Measurements from ENCODE around the gene LPO.

LPO gene

DNA sequence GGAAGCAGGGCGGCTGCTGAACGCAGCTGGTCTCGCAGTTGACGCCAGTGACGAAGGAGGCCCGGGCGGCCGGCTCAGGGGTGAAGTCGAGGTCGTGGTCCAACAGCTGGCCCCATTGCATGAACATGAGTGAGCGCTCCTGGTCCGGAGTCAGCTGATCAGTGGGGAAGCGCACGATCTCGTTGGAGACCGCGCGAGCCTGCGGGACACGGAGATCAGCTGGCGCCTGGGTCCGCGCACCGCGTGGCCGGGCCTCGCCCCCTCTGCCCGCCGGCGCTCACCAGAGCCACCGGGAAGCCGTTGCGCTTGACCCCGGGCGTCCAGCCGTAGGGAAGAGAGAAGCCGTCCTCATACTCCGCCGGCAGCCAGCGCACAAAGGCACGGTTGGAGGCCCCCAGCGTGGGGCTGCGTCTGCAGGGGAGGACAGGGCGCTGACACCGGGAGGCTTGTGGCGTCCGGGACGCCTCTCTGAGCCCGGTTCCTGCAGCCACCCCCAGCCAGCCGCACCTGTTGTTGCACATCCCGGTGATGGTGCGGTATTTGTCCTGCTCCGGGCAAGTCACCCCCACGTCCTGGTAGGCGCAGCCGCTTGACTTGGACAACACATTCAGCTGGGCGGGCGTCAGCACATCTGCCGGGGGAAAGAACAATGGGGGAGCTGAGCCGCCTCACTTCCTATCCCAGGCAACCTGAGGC, 40.8 kb downstream of the LPO start:
- no peaks in the 10 kb centered on the region for H3K79me2 ChIP-seq (ENCODE audit: control insufficient read depth, insufficient read depth, low read length, poor library complexity)
- H3K4me3 ChIP-seq (ENCODE audit: low read depth, low read length): no peak overlapping the region
- H3K36me3 ChIP-seq (ENCODE audit: control insufficient read depth in 1 of 2, insufficient read depth in 2 of 2, low read length in 2 of 2): no peaks in the 10 kb centered on the region
- no peak overlapping the region for H3K4ac ChIP-seq (ENCODE audit: low read depth, low read length)
- no peak overlapping the region for H3K18ac ChIP-seq (ENCODE audit: low read length)
- no peak overlapping the region for H2AFZ ChIP-seq (ENCODE audit: insufficient read depth, low read length, poor library complexity)
- no peaks in the 10 kb centered on the region for H3K79me1 ChIP-seq (ENCODE audit: low read length)
- peaks cover 0 to 2% of the 10 kb centered on the region in 2 experiments for H3K4me1 ChIP-seq (ENCODE audit: control insufficient read depth in 1 of 2, insufficient read depth in 2 of 2, low read length in 2 of 2)
- no peak overlapping the region for H2BK120ac ChIP-seq (ENCODE audit: insufficient read depth, low read length, poor library complexity)
- DNase-seq: peak in 1 of 2 donors; percentile 12
- H2AK5ac ChIP-seq (ENCODE audit: low read length): no peak overlapping the region
- H3K23ac ChIP-seq (ENCODE audit: low read length): no peak overlapping the region
- H3K27me3 ChIP-seq (ENCODE audit: insufficient read depth, low read length): no peaks in the 10 kb centered on the region
- H3K27ac ChIP-seq (ENCODE audit: low read depth, low read length): no peak overlapping the region
- no peak overlapping the region for H4K91ac ChIP-seq (ENCODE audit: low read depth, low read length)
- H3K4me2 ChIP-seq (ENCODE audit: low read length): no peak overlapping the region
- no peak overlapping the region for H2BK5ac ChIP-seq (ENCODE audit: low read depth, low read length, poor library complexity)
- H3K9ac ChIP-seq (ENCODE audit: low read length): no peak overlapping the region
- no peak overlapping the region for H4K12ac ChIP-seq (ENCODE audit: low read depth, low read length)
- peaks cover 5% of the 10 kb centered on the region for H3K9me3 ChIP-seq (ENCODE audit: insufficient read depth, low read depth, low read length)
- WGBS (ENCODE audit: extremely low coverage, insufficient coverage, insufficient read length): no CpG with 5 or more reads among the region's 60 CpGs
- no peak overlapping the region for H2BK12ac ChIP-seq (ENCODE audit: low read length)
- no peak overlapping the region for H4K8ac ChIP-seq (ENCODE audit: low read depth, low read length)
- H3K14ac ChIP-seq (ENCODE audit: low read length): no peak overlapping the region

DNA sequence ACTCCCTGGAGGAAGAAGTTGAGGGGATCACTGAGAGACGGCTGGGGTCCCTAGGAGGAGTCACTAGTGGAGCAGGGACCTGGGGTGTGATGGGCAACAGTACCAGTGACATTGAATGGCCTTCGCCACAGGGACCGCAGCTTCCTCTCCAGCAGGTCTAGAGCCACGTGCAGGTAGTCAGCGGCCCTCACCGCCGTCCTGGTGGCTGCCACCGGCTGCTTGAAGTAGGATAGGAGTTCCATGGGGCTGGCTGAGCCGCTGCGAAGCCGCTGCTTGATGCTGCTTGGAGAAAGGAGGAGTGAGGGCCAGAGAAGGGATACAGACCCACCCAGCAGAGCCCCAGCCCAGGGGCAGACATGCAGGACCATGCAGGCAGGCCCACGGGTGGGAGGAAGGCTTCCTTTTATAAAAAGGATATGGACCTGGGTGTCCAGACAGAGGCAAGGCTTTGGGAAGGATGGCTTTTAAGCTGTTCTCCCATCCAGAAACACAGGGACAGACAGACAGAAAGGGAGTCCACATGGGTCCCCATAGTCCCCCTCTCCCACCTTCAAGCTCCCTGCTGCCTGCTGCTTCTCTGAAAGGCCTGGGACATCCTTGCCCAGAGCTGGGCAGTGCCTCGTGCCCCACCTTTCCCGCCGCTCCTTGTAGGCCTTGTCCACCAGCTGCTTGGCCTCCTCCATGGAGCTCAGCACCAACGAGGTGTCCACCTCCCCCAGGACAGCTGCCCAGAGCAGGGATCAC, 41.5 kb downstream of the LPO start:
- H3K4me3 ChIP-seq (ENCODE audit: low read depth, low read length): no peak overlapping the region
- H4K91ac ChIP-seq (ENCODE audit: low read depth, low read length): no peak overlapping the region
- H2AFZ ChIP-seq (ENCODE audit: insufficient read depth, low read length, poor library complexity): no peak overlapping the region
- no CpG with 5 or more reads among the region's 16 CpGs for WGBS (ENCODE audit: extremely low coverage, insufficient coverage, insufficient read length)
- H3K18ac ChIP-seq (ENCODE audit: low read length): no peak overlapping the region
- no peak overlapping the region for H3K4me2 ChIP-seq (ENCODE audit: low read length)
- no peak overlapping the region for H3K9ac ChIP-seq (ENCODE audit: low read length)
- no peak overlapping the region for H2BK12ac ChIP-seq (ENCODE audit: low read length)
- no peak overlapping the region for H3K27ac ChIP-seq (ENCODE audit: low read depth, low read length)
- H3K36me3 ChIP-seq (ENCODE audit: control insufficient read depth in 1 of 2, insufficient read depth in 2 of 2, low read length in 2 of 2): no peaks in the 10 kb centered on the region
- no peak overlapping the region for H3K14ac ChIP-seq (ENCODE audit: low read length)
- peaks cover 0 to 2% of the 10 kb centered on the region in 2 experiments for H3K4me1 ChIP-seq (ENCODE audit: control insufficient read depth in 1 of 2, insufficient read depth in 2 of 2, low read length in 2 of 2)
- H2BK5ac ChIP-seq (ENCODE audit: low read depth, low read length, poor library complexity): no peak overlapping the region
- H4K12ac ChIP-seq (ENCODE audit: low read depth, low read length): no peak overlapping the region
- no peak overlapping the region for H2AK5ac ChIP-seq (ENCODE audit: low read length)
- H3K23ac ChIP-seq (ENCODE audit: low read length): no peak overlapping the region
- no peaks in the 10 kb centered on the region for H3K79me2 ChIP-seq (ENCODE audit: control insufficient read depth, insufficient read depth, low read length, poor library complexity)
- H4K8ac ChIP-seq (ENCODE audit: low read depth, low read length): no peak overlapping the region
- H3K4ac ChIP-seq (ENCODE audit: low read depth, low read length): no peak overlapping the region
- no peak for DNase-seq
- H3K9me3 ChIP-seq (ENCODE audit: insufficient read depth, low read depth, low read length): peaks cover 5% of the 10 kb centered on the region
- no peaks in the 10 kb centered on the region for H3K79me1 ChIP-seq (ENCODE audit: low read length)
- H3K27me3 ChIP-seq (ENCODE audit: insufficient read depth, low read length): no peaks in the 10 kb centered on the region
- no peak overlapping the region for H2BK120ac ChIP-seq (ENCODE audit: insufficient read depth, low read length, poor library complexity)

DNA sequence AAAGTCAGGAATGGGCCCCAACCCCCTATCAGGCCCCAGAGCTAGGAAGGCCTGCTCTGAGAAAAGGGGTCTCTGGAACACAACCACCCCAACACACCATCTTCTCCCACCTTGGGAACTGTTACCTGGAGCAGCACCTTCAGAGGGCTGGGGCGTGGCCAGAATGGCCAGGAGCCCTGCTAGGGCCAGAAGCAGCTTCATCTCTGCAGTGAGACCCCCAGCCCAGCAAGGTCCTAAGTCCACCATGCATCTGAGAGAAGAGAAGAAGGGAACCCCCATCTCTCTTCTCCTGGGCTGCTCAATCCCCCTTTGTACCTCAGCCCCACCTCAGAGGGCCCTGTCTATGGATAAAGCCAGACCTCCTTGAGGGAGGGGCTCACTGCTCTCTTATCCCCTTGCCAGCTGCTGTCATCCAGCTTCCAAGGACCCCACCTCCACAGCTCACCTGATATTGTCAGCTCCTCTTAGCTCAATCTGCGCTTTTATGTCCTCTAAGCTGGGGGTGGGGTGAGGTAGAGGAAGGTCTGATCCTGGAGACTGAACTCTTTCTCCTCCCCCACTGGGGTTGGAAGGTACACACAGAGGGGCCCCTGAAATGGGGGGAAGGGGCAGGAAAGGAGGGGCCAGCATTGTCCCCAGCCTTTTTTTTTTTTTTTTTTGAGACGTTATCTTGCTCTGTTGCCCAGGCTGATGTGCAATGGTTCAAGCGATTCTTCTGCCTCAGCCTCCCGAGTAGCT, 42.3 kb downstream of the LPO start, which contains the start of gene MPO:
MPO (minus strand) TSS at position 456 of the 738 bp plus-strand sequence; CDS start at position 279, 177 bp downstream.
- H3K18ac ChIP-seq (ENCODE audit: low read length): no peak within 1 kb of the TSS
- no peak within 1 kb of the TSS for H3K9ac ChIP-seq (ENCODE audit: low read length)
- no peak within 1 kb of the TSS for H3K4ac ChIP-seq (ENCODE audit: low read depth, low read length)
- no peak within 1 kb of the TSS for H2BK120ac ChIP-seq (ENCODE audit: insufficient read depth, low read length, poor library complexity)
- H4K91ac ChIP-seq (ENCODE audit: low read depth, low read length): no peak within 1 kb of the TSS
- DNase-seq: no peak
- no peaks in the 10 kb centered on the region for H3K79me2 ChIP-seq (ENCODE audit: control insufficient read depth, insufficient read depth, low read length, poor library complexity)
- H2BK5ac ChIP-seq (ENCODE audit: low read depth, low read length, poor library complexity): no peak within 1 kb of the TSS
- WGBS (ENCODE audit: extremely low coverage, insufficient coverage, insufficient read length): no CpG with 5 or more reads among the region's 5 CpGs
- peaks cover 3% of the 10 kb centered on the region for H3K9me3 ChIP-seq (ENCODE audit: insufficient read depth, low read depth, low read length)
- no peak within 1 kb of the TSS for H4K8ac ChIP-seq (ENCODE audit: low read depth, low read length)
- no peaks in the 10 kb centered on the region for H3K36me3 ChIP-seq (ENCODE audit: control insufficient read depth in 1 of 2, insufficient read depth in 2 of 2, low read length in 2 of 2)
- H2BK12ac ChIP-seq (ENCODE audit: low read length): no peak within 1 kb of the TSS
- no peak within 1 kb of the TSS for H3K4me2 ChIP-seq (ENCODE audit: low read length)
- H3K14ac ChIP-seq (ENCODE audit: low read length): no peak within 1 kb of the TSS
- no peak within 1 kb of the TSS for H2AK5ac ChIP-seq (ENCODE audit: low read length)
- H3K23ac ChIP-seq (ENCODE audit: low read length): no peak within 1 kb of the TSS
- H3K27ac ChIP-seq (ENCODE audit: low read depth, low read length): no peak within 1 kb of the TSS
- H3K79me1 ChIP-seq (ENCODE audit: low read length): no peaks in the 10 kb centered on the region
- H3K4me1 ChIP-seq (ENCODE audit: control insufficient read depth in 1 of 2, insufficient read depth in 2 of 2, low read length in 2 of 2): peaks cover 0 to 2% of the 10 kb centered on the region in 2 experiments
- H3K4me3 ChIP-seq (ENCODE audit: low read depth, low read length): no peak within 1 kb of the TSS
- H4K12ac ChIP-seq (ENCODE audit: low read depth, low read length): no peak within 1 kb of the TSS
- no peak within 1 kb of the TSS for H2AFZ ChIP-seq (ENCODE audit: insufficient read depth, low read length, poor library complexity)
- no peaks in the 10 kb centered on the region for H3K27me3 ChIP-seq (ENCODE audit: insufficient read depth, low read length)

DNA sequence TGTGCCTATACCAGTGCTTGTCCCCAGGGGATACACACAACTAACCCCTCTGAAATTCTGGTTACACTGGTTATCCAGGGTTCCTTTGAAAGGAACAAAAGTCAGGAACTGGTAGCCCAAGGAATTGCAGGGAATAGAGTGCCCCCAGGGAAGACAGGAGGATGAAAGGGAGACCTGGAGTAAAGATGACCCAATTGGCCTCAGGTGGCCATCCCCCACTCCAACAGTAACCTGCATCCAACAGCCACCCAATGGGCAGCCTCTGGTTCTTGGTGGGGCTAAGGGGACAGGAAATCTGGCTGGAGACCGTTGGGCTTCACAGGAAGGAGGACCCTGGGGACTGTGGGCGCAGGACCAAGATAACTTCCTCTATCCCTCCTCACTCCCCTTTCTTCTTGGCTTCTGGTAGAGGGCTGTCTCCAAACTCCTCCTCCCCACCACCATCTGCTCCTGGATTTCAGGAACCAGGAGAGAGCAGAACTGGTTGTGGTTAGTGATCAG, 43.2 kb downstream of the LPO start:
- Histone ChIP-seq H3K23ac (ENCODE audit: low read length) (no peak overlapping the region), H3K14ac (ENCODE audit: low read length) (no peak overlapping the region), H2BK12ac (ENCODE audit: low read length) (no peak overlapping the region), H4K91ac (ENCODE audit: low read depth, low read length) (no peak overlapping the region), H3K27ac (ENCODE audit: low read depth, low read length) (no peak overlapping the region), H3K4me2 (ENCODE audit: low read length) (no peak overlapping the region), H2AFZ (ENCODE audit: insufficient read depth, low read length, poor library complexity) (no peak overlapping the region), H3K9me3 (ENCODE audit: insufficient read depth, low read depth, low read length) (peaks cover 3% of the 10 kb centered on the region), H3K4me1 (ENCODE audit: control insufficient read depth in 1 of 2, insufficient read depth in 2 of 2, low read length in 2 of 2) (peaks cover 0 to 2% of the 10 kb centered on the region in 2 experiments), H4K12ac (ENCODE audit: low read depth, low read length) (no peak overlapping the region), H3K4me3 (ENCODE audit: low read depth, low read length) (no peak overlapping the region), H3K79me1 (ENCODE audit: low read length) (no peaks in the 10 kb centered on the region), H3K4ac (ENCODE audit: low read depth, low read length) (no peak overlapping the region), H4K8ac (ENCODE audit: low read depth, low read length) (no peak overlapping the region), H3K79me2 (ENCODE audit: control insufficient read depth, insufficient read depth, low read length, poor library complexity) (no peaks in the 10 kb centered on the region), H3K9ac (ENCODE audit: low read length) (no peak overlapping the region), H3K18ac (ENCODE audit: low read length) (no peak overlapping the region), H3K36me3 (ENCODE audit: control insufficient read depth in 1 of 2, insufficient read depth in 2 of 2, low read length in 2 of 2) (no peaks in the 10 kb centered on the region), H2AK5ac (ENCODE audit: low read length) (no peak overlapping the region), H3K27me3 (ENCODE audit: insufficient read depth, low read length) (no peaks in the 10 kb centered on the region), H2BK120ac (ENCODE audit: insufficient read depth, low read length, poor library complexity) (no peak overlapping the region), H2BK5ac (ENCODE audit: low read depth, low read length, poor library complexity) (no peak overlapping the region)
- DNase-seq: peak; percentile 19 to 68
- WGBS (ENCODE audit: extremely low coverage, insufficient coverage, insufficient read length): no CpG with 5 or more reads among the region's 2 CpGs

Data from trophoblast cell (in vitro differentiated cells and primary cell).